Activated T-cell treated with anti-CD3 and anti-CD28 coated beads, Interleukin-2, amount 50 U/mL, for 72 hours (primary cell): ENCODE results near the gene BAZ1A. TPM values are rescaled to one million over a fixed set of nuclear protein-coding genes. Genes with fewer than 3 reads are reported as not detected.
A peak's percentile ranks its signal among the peaks of the same experiment; 100 is the strongest.

Experiments
- ATAC-seq, 2 donors: fragments of 150-1000 bp; cut with Tn5 transposase; replicated peaks in 1 of 2; 2 replicates each; pipeline ENCODE4 v1.10.0; 2021; ENCODE audit warnings: moderate library complexity in 2 of 2, mild to moderate bottlenecking in 1 of 2
- DNase-seq, 2 donors: peaks; one replicate each; pipeline ENCODE4 v3.0.0; 2021 to 2022; ENCODE audit warnings: mixed read lengths in 1 of 2
- H3K27ac Mint-ChIP-seq: one replicate; pipeline ENCODE4 v1.8.0; 2022; ENCODE audit warnings: mild to moderate bottlenecking, moderate library complexity, mixed read lengths
- H3K27me3 Mint-ChIP-seq: one replicate; pipeline ENCODE4 v1.8.0; 2022; ENCODE audit warnings: low read depth, mixed read lengths
- H3K36me3 Mint-ChIP-seq, 2 donors: one replicate each; pipeline ENCODE4 v1.8.0; 2022; ENCODE audit warnings: mixed read lengths in 2 of 2, mild to moderate bottlenecking in 1 of 2; ENCODE audit not compliant: insufficient read depth in 2 of 2
- H3K4me1 Mint-ChIP-seq: one replicate; pipeline ENCODE4 v1.8.0; 2022; ENCODE audit warnings: low read depth, mixed read lengths
- H3K4me3 Mint-ChIP-seq, 2 donors: one replicate each; pipeline ENCODE4 v1.8.0; 2022; ENCODE audit warnings: mild to moderate bottlenecking in 2 of 2, mixed read lengths in 2 of 2, moderate library complexity in 2 of 2
- H3K9me3 Mint-ChIP-seq, 2 donors: one replicate each; pipeline ENCODE4 v1.8.0; 2022; ENCODE audit warnings: mixed read lengths in 2 of 2
- total RNA-seq, 2 donors: library from RNA; stranded (reverse); gene quantifications; one replicate each; pipeline ENCODE4 v1.2.3, GENCODE V29; 2022

The BAZ1A gene
- total RNA-seq, 2 donors from 2014 or later: 44.4 to 57.2 TPM

DNA sequence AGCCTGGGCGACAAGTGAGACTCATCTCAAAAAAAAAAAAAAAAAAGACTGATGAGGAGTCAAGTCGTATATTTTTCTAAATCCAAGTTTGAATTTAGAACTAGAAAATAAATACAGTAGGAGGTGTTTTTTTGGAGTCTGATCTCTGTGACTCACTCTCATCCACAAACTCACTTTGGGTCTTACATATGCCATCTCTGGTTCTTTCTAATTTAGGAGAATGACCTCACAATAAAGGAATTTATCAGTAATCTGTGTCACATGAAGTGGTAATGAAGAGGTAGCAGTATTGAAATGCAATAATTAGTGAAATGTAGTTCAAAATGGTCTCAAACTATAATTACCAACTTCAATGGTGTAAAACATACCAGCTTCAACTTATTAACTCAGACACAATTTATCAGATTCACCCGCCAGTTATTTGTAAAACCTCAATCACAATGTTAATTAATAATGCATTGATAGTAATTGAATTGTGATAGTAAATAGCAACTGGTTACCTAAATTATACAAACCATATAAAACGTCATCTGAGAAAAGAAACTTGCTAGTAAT lies 156.3 kb downstream of the BAZ1A start:
- no peak for DNase-seq
- Mint-ChIP-seq H3K4me3 (no peak overlapping the region), H3K9me3 (no peaks in the 10 kb centered on the region), H3K27ac (no peak overlapping the region), H3K36me3 (peaks cover 2% of the 10 kb centered on the region in 2 donors), H3K27me3 (no peaks in the 10 kb centered on the region), H3K4me1 (peaks cover 19% of the 10 kb centered on the region)
- no peak for ATAC-seq

DNA sequence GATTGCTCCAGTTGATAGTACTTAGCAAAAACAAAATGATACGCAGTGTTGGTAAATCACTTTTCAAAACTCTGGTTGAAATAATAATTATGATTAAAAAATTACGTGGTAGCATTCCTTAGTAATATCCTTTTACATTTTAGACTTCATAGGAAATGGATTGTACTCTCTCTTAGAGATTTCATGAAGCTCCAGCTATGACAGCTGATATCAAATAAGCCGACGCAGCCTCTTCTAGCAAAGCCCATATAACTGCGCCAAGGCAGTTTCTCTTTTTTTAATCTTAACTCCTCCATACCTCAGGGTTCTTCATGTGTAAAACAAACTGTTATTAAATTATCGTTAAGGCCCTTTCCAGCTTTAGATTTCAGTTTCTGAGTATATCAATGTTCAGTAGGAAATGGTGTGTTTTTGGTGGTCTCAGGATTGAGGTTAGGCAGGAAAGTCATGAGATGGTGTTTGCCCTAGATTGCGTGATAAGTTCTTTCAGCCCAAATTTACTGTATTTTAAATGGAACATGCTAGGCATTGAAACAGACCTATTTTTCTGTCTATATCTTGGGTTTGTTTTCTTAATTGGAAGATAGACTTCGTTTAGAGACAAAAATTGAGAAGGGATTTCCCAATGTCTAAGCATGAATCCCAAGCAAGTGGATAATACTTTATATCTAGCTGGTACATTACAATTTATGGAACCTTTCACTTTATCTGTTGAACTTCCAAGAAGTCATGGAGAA lies 159.9 kb downstream of the BAZ1A start:
- H3K27me3 Mint-ChIP-seq: no peaks in the 10 kb centered on the region
- H3K27ac Mint-ChIP-seq: peak overlapping the region; percentile 76
- peaks cover 19% of the 10 kb centered on the region for H3K4me1 Mint-ChIP-seq
- no peaks in the 10 kb centered on the region for H3K9me3 Mint-ChIP-seq
- no peak for DNase-seq
- H3K36me3 Mint-ChIP-seq: peaks cover 6 to 13% of the 10 kb centered on the region in 2 donors
- no peak for ATAC-seq
- peak overlapping the region; percentile 78 to 85 for H3K4me3 Mint-ChIP-seq

DNA sequence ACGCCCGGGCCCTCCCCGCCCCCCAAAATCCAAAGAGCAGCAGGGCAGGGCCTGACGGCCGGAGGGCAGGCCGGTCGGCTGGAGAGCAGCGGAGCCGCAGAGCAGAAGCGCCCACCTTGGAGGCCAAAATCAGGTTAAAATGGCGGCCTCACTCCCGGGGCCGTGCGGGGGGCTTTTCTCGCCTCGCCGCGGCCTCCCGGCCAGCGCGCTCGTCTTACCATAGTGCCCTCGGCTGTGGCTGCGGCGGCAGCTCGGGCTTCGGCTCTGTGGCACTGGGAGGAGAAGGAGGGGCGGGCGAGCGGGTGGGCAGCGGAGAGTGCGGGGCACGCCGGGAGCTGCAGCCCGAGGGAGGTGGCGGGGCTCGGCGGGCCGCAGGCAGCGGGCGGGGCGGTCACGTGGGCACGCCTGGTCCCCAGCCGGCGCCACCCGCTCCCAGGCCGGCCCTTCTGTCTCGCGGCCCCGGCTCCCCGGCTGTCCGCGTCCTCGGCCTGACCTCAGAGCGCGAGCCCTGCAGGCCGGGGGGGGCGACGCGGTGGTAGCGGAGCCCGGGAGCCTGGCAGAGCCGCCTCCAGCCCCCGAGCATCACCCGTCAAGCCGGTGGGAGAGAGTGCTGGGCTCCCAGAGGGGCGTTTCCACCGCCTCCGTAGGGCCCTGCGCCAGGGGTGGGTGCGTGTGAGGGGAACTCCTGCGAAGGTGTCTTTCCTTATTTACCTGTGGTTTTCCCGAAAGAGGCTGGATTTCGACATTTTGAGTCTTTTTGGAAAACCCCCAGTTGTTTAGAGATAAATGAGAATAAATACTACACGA lies 160.6 kb downstream of the BAZ1A start, which contains the start of gene CFL2:
CFL2 (minus strand) TSS at position 274 of the 807 bp plus-strand sequence; CDS start at position 221, 53 bp downstream.
- DNase-seq (peak; percentile 79 to 80), ATAC-seq (peak; percentile 94 to 96)
- Mint-ChIP-seq H3K27ac (peak within 1 kb of the TSS; percentile 90), H3K27me3 (no peaks in the 10 kb centered on the region), H3K4me1 (peaks cover 19% of the 10 kb centered on the region), H3K9me3 (no peaks in the 10 kb centered on the region), H3K36me3 (peaks cover 6 to 13% of the 10 kb centered on the region in 2 donors), H3K4me3 (peak within 1 kb of the TSS; percentile 85 to 92)

DNA sequence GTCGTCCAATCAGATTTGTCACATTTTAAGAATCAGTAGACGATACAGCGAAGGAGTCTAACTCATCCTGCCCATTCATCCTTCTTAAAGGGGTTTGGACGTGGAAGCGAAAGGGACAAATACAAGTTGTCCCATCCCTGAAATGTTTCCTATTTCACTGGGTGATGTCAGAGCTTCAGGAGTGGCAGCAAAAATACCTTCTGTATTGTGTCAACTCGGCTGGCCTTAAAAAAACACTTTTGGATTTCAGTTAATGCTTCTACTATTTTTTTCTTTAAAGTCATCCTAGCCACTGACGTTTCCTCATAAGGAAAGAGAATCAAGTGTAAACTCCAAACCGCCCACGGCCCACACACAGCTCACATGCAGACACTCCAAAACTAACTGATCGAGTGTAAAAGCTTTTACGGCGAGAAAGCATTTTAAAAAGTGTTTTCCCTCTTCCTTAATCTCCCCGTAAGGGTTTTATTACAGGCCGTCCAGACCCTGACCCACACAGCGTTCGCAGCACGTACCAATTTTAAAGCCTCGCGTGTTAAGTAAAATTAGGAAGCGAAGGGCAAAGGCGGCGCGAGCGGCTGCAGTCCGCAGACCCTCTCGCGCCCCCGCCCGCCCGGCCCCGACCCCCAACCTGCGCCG lies 161.4 kb downstream of the BAZ1A start:
- peaks cover 6 to 13% of the 10 kb centered on the region in 2 donors for H3K36me3 Mint-ChIP-seq
- H3K27ac Mint-ChIP-seq: peak overlapping the region; percentile 90
- peak overlapping the region; percentile 85 to 92 for H3K4me3 Mint-ChIP-seq
- H3K9me3 Mint-ChIP-seq: no peaks in the 10 kb centered on the region
- DNase-seq (peak; percentile 31 to 37), ATAC-seq (peak; percentile 16 to 29)
- H3K4me1 Mint-ChIP-seq: peaks cover 19% of the 10 kb centered on the region
- no peaks in the 10 kb centered on the region for H3K27me3 Mint-ChIP-seq

DNA sequence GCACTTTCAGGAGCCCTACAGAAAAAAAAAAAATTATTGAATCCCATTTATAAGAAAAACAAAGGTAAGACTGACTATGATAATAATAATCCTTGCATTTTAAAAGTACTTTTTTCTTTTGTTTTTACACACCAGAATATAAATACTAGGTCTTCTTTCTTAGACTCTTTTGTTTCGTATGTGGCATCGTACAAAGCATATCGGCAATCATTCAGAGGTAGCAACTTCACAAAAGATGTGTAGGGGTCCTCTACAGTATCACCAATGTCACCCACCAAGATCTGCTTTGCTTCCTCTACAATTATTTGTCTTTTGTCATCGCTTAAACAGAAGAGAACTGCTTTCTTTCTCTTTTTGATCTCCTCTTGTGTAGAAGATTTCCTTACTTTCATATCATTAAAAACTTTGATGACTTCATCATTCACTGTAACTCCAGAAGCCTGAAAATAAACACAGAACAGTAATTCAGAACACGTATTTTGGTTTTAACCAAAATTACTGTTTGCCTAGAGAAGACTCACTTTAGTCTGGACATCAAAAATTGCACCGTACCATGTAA lies 162.0 kb downstream of the BAZ1A start:
- Mint-ChIP-seq H3K27me3 (no peaks in the 10 kb centered on the region), H3K4me3 (peak overlapping the region; percentile 85 to 92), H3K9me3 (no peaks in the 10 kb centered on the region), H3K27ac (peak overlapping the region; percentile 90), H3K4me1 (peaks cover 19% of the 10 kb centered on the region), H3K36me3 (peaks cover 6 to 13% of the 10 kb centered on the region in 2 donors)
- ATAC-seq: no peak
- DNase-seq: no peak

DNA sequence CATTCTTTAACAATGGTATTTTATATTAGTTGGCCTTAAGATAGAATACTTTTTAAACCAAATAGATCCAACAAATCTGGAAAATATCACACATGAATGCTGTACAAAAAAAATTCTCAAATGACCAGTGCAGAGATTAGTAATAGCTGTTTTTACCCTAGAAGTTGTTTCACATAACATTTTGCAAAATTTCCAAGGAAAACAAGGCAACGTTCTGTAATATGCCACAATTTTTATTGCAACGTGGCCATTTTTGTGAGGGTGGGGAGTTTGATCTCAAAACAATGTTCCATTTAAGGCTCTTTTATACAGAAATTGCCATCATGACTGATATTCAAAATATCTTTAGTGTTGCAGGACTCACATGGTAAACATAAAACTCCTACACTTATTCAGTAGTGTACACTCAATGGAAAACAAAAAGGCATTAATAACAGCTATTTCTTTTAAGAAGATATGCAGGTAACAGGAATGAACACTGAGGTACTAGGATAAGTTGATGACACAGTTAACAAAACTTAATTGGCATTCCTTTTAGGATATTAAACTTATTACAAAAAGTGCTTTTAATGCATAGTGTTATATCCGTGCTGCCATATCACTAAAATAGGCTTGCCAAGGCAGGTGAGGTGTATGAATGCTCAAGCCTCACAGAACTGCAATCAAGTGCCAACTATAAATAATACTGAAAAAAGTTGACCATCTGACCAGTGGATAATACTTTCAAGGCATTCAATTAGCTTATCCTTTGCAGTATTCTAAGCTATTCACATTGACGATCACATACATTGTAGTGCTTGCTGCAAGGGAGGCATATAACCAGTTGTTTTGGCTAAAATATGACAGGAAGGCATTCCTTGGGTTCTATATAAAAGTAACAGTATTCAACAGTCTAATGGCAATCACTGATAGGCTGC lies 163.1 kb downstream of the BAZ1A start:
- no peak for DNase-seq
- H3K9me3 Mint-ChIP-seq: no peaks in the 10 kb centered on the region
- H3K27ac Mint-ChIP-seq: no peak overlapping the region
- H3K36me3 Mint-ChIP-seq: peaks cover 6 to 13% of the 10 kb centered on the region in 2 donors
- ATAC-seq: no peak
- peaks cover 19% of the 10 kb centered on the region for H3K4me1 Mint-ChIP-seq
- peak overlapping the region in 1 of 2 donors; percentile 37 for H3K4me3 Mint-ChIP-seq
- H3K27me3 Mint-ChIP-seq: no peaks in the 10 kb centered on the region

DNA sequence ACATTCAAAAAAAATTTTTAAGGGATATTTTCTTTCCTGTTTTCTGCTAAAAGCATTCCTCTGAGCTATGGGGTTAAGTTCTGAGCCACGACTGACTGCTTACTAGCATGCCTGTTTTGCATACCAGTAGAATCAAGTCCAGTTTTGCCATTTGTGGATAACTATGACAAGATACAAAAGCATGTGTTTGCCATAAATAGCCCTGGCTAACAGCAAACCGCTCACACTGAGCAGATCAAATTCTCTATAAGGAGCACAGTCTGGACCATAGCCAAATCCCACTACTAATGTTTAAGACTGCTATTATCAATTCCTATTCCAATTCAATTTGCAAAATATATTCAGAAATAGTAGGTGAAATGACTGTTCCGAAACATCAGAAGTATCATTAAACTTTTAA lies 164.0 kb downstream of the BAZ1A start:
- Mint-ChIP-seq H3K27ac (no peak overlapping the region), H3K36me3 (peaks cover 6 to 13% of the 10 kb centered on the region in 2 donors), H3K27me3 (no peaks in the 10 kb centered on the region), H3K4me3 (no peak overlapping the region), H3K9me3 (no peaks in the 10 kb centered on the region), H3K4me1 (peaks cover 19% of the 10 kb centered on the region)
- DNase-seq (no peak), ATAC-seq (no peak)

DNA sequence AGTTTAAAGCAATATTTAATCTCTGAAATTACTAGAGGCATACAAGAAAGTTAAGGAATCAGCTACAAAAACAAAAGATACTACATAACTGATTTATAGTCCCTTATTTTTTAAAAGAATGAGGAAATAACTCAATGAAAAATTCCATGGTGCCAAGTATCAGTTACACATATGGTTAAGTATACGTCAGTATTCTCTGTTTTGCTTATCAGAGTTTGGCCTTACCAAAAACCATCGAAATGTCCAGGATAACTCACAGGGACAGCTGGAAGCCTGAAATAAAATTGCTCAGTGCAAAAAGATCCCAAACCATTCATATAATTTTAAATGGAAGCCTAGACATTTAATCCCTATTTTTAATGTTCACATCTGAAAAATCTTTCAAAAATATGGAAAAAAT lies 164.4 kb downstream of the BAZ1A start:
- ATAC-seq: no peak
- Mint-ChIP-seq H3K9me3 (no peaks in the 10 kb centered on the region), H3K4me1 (peaks cover 17% of the 10 kb centered on the region), H3K4me3 (no peak overlapping the region), H3K36me3 (peaks cover 6 to 13% of the 10 kb centered on the region in 2 donors), H3K27me3 (no peaks in the 10 kb centered on the region), H3K27ac (no peak overlapping the region)
- no peak for DNase-seq

DNA sequence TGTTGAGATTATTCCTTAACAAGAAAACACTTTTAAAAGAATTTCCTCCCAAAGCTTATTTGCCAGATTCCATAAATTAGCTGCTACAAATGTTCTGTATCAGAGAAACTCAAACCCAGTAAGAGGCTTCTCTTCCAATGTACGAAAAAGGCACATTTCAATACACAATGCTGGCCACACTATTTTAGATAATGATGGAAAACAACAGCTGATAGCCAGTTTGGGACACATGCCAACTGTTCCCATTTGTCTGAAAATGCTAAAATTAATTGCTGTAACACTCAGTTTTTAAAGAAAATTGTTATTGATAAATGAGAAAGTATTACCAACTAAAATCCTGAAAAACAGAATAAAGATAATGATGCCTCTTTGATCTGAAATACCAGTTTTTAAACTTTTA lies 165.2 kb downstream of the BAZ1A start:
- Mint-ChIP-seq H3K4me3 (no peak overlapping the region), H3K9me3 (no peaks in the 10 kb centered on the region), H3K27ac (no peak overlapping the region), H3K36me3 (peaks cover 6 to 13% of the 10 kb centered on the region in 2 donors), H3K4me1 (peaks cover 10% of the 10 kb centered on the region), H3K27me3 (no peaks in the 10 kb centered on the region)
- DNase-seq (no peak), ATAC-seq (no peak)

DNA sequence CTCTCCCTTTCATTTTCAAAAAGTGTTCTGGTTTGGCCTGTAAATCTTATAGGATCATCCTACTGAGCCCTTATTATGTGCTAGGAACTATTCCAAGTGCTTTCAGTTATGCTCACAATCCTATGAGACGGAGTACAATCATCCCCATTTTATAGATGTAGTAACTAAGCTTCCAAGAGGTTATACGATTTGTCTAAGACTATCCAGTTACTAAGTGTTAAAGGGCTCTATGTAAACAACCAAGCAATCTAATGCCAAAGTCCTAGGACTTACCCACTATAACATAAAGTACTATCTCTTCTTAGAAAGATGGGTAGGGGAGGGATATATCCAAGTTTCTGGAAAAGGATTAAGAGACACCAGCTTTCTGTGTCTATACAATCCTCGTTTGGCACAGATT lies 167.4 kb downstream of the BAZ1A start:
- DNase-seq (no peak), ATAC-seq (no peak)
- H3K9me3 Mint-ChIP-seq: no peaks in the 10 kb centered on the region
- no peaks in the 10 kb centered on the region for H3K27me3 Mint-ChIP-seq
- H3K27ac Mint-ChIP-seq: no peak overlapping the region
- H3K4me3 Mint-ChIP-seq: no peak overlapping the region
- H3K36me3 Mint-ChIP-seq: peaks cover 0 to 2% of the 10 kb centered on the region in 2 donors
- no peaks in the 10 kb centered on the region for H3K4me1 Mint-ChIP-seq
